NCI-H1092 treated with DMSO at 0.1 percent for 48 hours (cell line): Measurements from ENCODE around the gene DPP6.

ENCODE experiments used
- DNase-seq: peaks from one replicate; lab custom pipeline; 2025; lab: John Stamatoyannopoulos, UW

The DPP6 gene

DNA sequence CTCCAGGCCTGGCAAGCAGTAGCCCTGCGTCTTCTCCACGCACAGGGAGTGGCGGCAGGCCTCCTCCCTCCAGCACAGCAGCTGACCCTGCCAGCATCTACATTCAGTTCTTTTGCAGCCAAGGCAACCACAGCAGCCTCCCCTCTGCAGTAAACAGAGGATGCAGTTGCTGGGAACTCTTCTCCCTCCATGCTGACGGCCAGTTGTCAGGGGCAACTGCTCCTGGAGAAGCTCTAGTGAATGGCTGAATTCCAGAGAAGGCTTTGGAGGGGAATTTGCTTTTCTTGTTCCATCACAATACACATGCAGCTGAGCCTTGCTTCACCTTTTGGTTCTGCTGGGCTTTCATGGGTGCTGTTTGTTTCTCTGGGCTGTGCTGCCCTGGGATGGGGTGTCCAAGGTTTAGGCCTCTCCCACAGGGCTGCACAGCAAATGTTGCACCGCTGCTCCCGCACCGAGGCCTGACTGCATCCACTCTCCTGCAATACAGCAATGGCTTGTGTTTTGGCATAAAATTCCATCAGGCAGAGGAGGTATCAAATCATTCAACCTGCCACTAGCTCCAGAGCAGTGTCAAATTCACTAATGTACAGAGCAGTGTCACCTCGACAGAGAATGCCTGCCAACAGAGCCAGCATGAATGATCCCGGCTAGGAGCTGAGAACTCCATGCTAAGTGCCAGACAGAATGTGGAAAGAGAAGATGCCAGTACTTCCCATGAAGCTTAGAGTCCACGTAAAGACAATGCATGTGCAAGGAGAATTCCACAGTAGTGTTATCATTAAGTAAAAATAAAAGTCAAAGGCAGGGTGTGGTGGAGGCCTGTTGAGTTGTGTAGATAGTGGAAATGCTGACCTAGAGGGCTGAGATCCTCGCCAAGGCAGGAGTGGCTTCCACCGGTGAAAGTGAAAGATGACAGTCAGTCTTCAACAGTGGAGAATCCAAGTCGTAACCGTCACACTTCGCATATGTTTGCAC, 399.6 kb downstream of the DPP6 start:
- peak; percentile 8 for DNase-seq

DNA sequence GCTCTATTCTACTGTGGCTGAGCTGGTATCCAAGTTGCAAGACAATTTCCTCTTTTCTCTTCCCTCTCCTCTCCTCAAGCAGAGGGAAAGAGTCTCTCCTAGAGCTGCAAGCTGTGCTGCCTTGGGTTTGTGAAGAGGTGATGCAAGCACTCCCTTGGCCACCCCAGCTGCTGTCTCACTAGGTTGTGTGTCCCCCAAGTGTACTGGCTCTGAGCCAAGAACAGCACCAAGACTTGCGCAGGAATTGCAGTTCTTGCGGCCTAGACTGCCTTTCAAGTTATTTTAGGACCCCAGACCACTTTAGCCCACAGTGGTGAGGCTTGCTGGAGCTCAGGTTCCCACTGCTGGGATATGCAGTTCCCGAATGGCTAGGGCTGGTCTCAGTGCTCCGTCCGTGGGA, 411.6 kb downstream of the DPP6 start:
- DNase-seq, result no peak

DNA sequence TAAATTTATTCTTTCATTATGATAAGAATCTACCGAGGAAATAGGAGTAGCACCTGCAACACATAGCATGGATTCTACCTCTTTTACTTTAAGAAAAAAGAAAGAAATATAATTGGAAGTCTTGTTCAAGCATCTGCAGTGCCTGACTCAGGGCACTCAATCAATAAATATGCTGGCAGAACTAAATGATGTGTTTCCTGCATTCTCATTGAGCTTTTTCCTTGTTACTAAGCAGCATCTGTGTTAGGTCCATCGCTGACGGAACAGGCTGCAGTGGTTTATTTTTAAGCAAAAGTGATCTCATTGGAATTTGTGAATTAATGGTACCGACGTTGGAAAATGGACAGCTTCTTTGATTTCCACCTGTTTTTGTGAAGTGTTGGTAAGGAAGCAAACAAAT, 417.5 kb downstream of the DPP6 start:
- DNase-seq, result no peak

DNA sequence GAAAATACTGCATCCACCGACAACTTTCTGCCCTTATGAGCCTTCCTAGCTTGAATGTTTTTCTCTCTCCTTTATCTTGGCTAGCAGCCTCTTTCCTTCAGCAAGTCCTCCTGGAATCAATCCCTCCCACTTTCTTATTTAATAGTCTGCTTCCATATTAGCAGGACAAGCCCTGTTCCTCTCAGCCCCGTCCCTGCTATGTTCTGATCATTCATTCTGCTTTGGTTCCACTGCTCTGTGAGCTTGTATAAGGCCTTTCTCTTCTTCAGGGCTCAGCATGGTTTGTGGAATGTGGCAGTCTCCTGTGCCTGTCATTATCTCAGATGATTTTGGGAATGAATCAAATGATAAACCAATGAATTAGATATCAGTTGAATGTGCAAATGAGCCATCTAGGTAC, 420.1 kb downstream of the DPP6 start:
- DNase-seq, result no peak

DNA sequence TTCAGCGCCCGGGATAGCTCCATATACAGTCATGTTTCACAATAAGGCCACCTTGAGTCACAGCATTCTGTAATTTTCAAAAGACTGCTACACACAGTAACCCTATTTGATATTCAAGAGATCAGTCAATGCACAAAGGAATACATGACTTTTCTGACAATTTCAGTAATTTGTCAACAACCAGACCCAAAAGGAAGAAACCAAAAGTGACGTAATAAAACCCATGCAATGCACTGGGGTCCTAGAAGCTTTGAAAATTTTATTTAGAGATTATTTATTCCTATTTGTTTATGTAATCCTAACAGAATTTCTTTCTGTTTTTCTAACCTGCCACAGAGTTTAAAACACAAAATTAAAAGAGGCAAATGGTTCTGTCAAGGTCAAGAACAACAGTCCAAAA, 421.2 kb downstream of the DPP6 start:
- no peak for DNase-seq

DNA sequence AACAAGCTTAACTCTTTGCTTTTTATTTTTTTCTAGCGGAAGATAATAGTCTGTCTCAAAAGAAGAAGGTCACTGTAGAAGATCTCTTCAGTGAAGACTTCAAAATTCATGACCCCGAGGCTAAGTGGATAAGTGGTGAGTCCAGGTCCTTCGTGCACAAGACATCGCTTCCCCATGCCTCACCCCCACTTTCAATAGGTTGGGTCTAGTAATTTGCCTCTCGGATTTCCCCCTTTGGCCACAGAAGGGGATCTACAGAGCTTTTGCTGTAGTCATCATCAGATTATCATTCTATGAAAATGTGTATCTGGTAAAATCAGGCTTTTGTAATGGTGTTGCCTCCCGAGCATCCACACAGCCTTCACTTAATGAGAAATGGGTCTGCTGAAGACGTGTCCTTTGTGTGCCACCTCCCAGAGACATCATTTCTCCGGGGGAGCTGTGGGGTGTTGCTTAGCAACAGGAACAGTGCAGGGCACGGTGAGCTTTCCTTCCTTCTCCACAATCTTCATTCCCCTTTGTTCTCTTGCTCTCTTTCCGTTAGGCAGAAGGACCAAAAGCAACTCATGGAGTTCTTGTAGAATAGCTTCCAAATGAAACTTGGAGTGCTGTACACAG, 422.8 kb downstream of the DPP6 start:
- peak; percentile 5 for DNase-seq

DNA sequence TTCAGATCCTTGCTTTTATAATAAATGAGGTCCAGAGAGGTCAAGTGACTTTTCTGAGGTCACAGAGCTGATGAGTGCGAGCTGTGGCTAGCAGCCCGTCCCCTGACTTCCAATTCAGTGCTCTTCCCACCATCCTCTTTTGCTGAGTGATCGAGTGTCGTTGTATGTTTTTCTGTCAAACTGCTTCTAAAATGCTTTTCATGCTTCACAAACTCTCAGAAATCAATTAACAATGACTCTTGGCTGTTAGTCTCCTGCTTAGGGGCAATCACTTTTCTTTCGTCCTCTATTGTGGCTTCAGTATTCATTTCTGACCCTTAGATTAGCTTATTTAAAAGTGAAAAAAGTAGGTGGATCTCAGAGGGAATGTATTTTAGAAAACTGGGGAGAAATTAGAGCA, 423.7 kb downstream of the DPP6 start:
- no peak for DNase-seq

DNA sequence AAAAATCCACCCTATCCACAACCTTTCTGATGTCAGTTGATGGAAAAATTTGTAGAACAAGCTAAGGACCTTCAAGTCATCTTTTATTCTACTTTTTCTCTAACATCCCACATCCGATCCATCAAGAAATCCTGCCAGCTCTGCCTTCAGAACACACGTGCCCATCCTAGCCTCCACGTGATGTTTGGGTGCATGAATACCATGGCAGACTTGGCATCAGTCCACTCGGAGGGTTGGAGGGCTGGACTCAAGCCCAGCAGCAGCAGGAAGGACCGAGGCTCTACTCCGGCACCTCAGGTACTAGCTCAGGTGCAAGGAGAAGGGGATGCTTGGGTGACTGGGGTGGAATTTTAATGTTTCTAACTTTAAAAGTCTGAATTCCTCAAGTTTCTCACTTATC, 428.6 kb downstream of the DPP6 start:
- DNase-seq, result peak; percentile 49

DNA sequence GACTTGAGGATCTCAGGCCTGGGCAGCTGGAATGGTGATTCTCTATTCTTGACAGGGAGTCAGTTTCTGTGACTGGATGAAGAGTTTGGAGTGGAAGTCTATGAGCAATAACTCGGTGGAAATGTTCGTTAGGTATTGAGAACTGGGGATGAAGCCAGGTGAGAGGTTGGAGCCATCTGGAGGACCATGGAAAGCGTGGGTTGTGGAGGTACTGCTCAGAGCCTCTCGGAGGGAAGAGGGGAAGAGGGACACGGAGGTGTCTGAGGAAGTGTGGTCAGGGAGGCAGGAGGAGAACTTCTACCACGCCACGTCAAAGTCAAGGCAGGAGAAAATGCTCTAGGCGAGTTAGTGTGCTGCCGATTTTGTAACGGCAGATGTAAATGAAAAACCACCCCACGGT, 430.7 kb downstream of the DPP6 start:
- no peak for DNase-seq

DNA sequence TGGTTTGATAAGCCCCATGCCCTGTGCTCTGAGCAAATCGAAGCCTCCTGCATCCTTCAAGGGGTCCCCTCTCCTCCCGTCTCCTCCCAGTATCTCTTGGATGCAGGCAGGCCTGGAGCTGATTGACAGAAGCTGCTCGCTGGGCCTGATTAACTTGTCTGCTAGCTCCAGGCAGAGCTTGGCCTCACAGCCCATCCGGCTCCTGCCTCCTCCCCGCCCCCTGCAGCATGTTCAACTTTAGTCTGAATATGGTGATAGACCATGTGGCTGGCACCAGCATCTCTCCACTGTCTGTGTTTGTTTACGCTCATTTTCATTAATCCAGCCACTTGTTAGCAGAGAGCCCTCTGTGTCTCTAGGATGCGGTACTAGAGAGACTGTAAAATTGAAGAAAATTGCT, 432.2 kb downstream of the DPP6 start:
- peak; percentile 74 for DNase-seq

DNA sequence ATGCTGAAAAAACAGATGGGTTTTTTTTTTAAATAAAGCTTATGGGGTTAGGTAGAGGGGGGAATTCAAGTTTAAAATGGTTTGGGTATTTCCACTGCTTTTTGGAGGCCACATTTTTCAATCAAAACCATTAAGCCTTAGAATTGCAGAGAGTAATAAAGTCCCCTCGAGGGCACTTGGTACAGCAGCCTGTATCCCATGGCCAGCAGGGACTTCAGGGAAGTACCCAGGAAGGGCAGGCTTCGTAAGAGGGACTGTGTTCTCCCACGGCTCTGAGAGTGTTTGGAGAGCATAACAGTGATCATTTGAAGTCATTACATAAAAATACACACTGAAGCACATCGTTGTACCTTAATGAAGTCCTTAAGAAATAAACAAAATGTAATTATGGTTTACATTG, 432.7 kb downstream of the DPP6 start:
- peak; percentile 28 for DNase-seq

DNA sequence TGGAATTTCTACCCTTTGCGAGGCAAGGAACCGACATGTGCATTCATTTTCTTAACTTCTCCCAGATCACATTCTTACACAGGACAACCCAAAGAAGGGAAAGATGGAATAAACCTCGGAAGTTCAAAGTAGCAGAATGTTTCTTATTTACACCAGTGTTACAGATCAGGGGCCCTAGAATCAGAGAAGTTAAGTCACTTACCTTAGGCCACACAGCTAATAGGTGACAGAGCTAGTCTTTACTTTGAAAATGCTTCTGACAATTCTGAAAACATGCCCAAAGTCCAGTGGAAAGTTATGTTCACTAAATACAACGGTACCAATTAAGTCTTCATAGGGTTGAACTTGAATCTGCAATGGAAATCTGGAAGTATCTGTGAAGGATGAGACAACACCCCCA, 437.7 kb downstream of the DPP6 start:
- no peak for DNase-seq

DNA sequence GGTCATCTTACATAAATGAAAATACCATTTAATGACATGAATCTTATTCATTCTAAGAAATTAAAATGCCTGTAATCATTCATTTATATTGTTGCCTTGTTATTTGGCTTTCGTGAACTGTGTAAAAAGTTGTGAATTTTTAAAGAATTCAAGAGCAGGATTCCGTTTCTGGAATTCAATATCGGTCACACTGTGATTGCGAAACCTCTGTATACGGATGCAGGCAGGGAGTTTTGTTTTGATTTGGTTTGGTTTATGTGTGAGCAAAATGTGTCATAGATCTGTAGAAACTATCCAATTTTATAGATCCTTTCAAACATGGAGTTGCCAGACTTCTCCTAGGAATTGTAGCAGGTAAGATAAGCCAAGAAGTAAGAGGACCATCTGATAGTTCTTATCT, 441.4 kb downstream of the DPP6 start:
- DNase-seq, result no peak

DNA sequence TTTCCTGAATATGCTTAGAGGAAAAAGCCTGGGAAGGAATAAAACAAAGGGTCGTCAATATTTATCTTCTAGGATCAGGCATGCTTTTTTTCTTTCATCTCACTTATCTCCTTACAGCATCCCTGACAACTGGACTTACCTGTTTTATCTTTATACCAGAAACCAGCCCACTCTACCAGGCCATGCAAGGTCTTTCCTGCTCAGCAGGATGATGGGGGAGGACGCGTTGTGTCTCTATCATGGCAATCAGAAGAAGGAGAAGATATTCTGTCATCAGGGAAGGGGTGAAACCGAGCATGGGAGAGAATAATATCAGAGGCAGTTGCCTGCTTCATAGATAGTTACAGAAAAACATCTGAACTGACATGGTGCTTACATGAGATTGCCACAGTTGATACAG, 445.6 kb downstream of the DPP6 start:
- DNase-seq, result no peak

DNA sequence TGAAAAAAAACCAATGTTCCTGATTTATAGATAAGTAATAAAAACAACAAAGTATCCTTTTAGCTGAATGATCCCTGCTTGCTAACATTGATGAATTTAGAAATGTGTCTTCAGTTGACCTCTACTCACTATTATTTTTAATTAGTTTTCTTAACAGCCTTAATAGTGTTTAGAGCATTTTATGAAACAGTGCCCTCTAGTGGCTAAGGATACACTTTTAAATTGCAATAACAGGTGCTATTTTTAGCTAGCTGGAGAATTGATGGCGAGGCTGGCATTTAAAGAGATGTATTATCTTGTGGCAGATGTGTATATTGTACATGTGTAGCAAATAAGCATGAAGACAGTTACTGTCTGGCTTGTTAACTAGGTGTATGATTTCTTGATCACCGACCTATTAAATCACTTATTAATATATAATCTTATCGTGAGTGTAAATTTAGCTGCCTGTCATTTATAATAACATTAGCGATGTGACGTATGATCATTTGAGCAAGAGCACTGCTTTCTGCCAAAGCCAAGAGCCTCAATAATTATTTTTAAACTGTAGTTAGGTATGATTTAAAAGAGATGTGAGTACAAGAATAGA, 451.9 kb downstream of the DPP6 start:
- peak; percentile 72 for DNase-seq

DNA sequence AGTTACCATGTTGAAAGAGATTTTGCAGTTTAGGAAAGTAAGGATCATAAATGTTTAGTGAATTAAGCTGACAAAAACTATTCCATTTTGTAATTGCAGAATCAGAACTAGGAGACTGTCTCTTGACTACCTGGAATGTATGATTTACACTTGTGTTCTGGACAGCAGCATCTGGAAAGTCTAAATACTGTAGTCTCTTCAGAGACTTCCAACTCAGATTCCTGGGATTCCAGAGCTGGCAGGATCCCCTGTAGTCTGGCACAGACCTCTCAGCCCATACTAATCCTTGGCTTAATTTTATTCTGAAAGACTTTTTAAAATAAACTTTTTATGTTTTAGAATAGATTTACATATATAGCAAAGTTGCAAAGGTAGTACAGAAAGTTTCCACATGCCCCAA, 452.7 kb downstream of the DPP6 start:
- no peak for DNase-seq

DNA sequence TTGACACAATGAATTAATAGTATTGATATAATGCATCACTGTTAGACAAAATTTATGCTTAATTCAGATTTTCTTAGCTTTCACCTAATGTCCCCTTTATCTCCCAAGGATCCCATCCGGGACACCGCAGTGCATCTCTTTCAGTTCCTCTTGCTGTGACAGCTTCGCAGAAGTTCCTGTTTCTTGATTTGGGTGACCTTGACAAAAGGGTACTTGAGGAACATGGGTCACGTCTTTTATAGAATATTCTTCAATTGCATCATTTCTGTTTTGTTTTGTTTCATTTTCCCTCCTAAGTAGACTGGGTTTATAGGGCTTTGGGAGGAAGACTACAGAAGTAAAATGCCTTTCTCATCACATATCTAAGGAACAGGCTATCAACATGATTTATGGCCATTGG, 453.2 kb downstream of the DPP6 start:
- DNase-seq, result no peak

DNA sequence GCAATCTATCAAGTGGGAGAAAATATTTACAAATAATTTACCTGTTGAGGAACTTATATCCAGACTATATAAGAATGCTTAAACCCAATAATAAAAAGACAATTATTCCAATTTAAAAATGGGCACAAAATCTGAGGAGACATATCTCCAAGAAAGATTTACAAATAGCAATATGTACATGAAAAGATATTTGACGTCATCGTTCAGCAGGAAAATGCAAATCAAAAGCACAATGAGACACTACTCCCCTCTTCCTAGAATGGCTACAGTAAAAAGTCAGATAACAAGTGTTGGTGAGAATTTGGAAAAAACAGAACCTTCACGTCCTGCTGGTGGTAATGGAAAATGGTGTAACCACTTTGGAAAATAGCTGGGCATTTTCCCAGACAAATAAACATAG, 457.0 kb downstream of the DPP6 start:
- DNase-seq, result no peak

DNA sequence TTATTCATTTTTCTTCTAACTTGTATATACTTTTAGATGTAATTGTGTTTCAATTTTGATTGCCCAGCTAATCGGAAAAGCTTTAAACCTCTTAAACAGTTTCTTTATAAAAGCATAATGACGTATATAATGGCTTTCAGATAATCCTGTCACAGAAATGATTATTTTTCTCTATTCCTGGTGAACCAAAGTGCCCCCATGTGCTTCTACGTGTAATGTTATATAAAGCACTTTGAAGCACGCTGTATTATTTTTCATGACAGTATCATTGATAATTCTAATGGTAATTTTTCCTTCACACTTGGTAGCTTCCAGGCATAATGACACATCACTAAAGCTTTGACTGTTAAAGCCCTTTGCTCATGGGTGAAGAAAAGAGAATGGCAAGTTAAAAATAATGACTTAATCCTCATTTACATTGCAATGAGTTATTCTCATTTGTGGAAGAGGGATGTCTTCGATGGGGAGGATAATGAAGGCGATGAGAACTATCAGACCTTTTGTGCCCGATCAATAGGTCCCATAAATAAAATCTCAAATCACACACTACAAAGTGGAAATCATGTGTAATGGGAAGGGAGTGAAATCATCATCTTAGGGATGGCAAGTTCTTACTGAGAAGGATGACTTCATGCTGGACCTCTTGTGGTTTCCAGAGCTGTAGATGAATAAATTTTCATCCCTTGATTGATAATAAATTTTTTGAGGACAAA, 460.1 kb downstream of the DPP6 start:
- no peak for DNase-seq

DNA sequence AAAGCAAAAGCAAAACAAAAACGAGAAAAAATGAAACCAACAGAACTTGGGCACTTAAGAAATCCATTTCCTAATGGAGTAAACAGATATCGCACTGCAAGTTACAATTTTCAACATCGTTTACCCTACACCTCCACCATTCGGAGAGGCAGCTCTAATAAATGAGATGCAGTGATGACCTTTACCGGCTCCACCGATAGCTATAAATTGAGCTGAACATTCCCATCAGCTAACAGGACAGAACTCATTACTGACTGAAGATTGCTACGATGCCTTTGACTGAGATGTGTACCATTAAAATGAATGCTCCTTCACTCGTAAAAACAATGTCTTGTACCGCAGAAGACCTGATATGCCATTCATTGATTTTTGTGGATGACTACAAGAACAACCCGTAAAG, 465.6 kb downstream of the DPP6 start:
- DNase-seq, result no peak

DNA sequence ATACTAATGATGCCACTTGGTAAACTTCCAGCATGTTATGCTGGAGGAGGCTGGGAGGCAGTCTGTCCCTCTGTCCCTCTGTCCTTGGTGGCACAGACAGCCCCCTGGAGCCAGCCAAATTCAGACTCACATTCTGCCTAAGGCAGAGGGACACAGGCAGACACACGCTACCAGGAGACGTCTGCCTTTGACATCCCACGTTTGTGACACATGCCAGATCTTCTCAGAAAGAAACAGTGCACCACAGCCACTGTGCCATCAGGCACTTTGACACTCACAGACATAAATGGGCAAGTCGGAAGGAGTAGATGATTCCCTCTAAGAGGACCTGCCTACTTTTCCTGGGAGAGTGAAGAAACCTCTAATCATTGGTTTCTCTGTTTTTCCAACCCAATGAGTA, 467.0 kb downstream of the DPP6 start:
- DNase-seq, result no peak

DNA sequence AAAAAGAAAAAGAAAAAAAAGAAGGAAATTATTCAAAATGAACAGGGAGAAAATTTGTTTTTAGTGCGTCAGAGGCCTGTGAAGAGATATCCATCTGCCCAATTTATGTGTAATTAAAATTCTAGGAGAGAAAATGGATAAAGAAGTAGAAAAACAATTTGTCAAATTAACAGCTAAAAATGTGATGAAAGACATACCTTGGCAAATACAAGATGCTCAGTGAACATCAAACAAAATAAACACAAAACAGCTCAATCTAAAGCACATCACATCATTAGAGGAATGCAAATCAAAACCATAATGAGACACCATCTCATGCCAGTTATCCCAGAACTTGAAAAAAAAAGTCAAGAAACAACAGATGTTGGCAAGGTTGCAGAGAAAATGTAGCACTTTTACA, 477.9 kb downstream of the DPP6 start:
- DNase-seq, result no peak

DNA sequence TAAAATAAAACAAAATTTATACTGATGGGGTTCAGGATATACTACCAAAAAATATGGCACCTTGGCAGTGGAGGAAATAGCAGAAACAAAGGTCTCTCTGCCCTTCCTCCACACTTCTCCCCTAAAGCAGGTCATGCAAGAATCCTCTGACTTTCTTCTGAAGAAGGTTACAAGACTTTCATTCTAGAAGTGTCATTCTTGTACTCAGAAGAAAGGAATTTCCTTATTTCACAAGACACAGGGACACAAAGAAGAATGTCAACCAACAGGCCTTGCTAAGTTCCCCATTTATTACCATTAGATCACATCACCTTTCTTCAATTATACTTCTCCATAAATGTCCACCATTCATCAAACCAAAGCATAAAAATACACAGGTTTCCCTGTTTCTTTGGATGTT, 480.6 kb downstream of the DPP6 start:
- no peak for DNase-seq
